Stimulated activated CD8-positive, alpha-beta memory T cell treated with anti-CD3 and anti-CD28 coated beads, Interleukin-4, amount 100 ng/mL, for 48 hours (primary cell): ENCODE measurements around the gene ACOT13.
"Not testable (repeated sequence)": the region's sequence is repeated elsewhere in the genome, so short reads cannot be mapped to it uniquely, and the experiment has no call there.

ENCODE experiments used
- DNase-seq: peaks from one replicate; pipeline ENCODE4 v3.0.0-alpha.2; 2020

The ACOT13 gene

DNA sequence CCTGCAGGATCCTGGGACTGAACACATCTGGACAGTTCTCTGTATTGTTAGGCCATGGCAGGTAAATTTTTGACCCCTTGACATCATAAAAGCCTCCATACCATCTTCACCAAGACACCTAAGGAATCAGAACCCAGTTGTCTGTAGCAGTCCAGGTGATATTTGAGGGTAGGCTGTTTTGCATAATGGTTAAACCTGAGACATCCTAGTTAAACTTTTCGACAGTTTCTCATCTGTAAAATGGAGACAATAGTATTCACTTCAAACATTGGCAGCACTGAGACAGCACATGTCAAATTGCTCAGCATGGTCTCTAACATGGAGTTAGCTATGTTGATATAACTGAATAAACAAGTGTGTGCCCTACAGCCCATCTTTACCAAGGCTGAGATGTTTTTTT, 27.3 kb downstream of the ACOT13 start:
- no peak for DNase-seq

DNA sequence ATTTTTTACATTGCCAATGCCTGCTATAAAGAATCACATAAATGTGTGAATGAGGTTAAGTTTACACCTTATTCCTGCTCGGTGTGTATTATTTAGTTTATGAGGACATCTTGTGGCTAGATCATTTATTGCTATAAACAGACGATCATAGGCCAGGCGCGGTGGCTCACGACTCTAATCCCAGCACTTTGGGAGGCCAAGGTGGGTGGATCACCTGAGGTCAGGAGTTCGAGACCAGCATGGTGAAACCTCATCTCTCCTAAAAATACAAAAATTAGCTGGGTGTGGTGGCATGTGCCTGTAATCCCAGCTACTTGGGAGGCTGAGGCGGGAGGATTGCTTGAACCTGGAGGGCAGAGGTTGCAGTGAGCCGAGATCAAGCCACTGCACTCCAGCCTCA, 28.8 kb downstream of the ACOT13 start:
- DNase-seq, result peak; percentile 49

DNA sequence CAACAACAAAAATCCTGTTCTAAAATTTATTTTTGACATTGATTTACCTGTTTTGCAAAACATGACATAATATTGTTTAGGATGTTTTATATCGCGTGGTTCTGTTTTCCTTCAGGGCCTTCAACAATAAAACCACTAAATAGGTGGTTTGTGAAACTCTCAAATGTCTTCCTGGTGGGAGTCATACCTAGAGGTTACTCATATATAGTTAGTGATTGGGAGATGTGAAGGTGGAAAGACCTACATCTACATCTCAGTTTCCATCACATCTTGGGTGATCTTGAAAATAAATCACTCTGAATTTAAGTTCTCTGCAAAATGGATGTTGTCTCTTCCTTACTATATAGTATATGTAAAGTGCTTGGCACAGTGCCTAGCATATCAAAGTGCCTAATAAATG, 29.2 kb downstream of the ACOT13 start:
- no peak for DNase-seq

DNA sequence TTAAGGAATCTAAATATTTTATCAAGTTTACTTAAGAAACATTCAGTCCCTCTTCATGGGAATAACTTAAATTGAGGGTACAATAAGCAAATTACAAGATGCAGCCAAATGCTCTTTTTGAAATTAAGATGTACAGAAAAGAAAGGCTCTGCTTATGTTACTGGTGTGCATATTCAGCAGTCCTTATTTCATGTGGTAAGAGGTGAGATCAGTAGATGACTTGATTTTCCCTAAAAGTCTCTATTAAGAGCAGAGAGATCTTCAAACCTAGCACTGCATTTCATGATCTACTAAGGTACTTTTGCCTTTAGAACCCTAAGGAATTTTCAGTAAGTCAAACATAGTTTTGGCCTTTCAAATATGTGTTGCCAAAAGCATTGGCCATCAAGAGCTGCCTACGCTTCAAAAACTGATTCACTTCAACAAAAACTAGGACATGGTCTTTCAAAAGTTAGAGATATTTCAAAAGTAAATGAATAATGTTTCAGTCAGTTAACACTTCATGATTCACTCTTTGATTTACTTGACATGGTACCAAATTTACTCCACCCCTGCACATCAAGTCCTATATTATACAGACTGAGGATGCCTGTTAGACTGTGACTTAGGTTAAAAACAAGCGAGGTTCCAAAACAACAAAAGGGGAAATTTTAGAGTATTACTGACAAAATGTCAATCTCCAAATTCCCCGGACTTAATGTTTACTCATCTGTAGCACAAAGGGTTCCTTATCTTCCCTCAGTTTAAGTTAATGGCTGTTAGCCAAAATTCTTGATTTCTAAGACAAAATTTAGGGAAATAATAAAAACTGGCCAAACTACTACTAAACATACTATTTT, 32.9 kb downstream of the ACOT13 start:
- DNase-seq, result no peak

DNA sequence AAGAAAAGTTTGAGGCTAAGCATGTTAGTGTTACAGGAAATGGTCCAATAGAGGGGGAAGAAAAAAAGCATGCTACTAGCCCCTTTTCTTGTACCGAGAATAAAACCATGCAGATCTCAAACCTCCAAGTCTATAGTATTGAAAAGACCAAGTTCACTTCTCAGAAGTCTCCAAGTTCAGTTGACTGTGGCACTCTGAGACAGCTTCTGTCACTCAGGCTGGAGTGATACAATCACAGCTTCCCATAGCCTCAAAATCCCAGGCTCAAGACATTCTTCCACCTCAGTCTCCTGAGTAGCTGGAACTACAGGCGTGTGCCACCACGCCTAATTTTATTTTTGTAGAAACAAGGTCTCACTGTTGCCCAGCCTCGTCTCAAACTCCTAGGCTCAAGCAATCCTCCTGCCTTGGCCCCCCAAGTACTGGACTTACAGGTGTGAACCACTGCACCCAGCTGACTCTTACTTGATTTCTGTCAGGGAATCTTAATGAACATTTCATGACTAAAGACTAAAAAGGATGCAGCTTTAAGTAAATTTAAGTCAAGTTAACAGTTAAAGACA, 35.9 kb downstream of the ACOT13 start:
- DNase-seq, result no peak

DNA sequence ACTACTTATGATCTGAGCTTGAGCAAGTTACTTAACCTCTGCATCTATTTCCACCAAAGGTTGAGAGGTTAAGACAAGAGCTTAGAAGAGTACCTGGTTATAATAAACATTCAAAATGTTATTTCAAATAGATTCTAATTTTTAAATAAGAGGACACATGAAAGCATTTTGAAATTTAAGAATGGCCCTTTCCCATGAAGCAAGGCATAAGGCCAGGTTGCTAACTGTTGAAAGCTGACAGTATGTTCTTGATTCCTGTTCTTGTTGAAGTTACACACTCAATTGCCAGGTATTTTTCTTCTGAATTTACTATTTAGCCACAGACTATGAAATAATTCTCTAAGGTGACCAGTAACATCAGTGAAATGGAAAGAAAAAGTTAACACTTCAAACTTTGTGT, 37.6 kb downstream of the ACOT13 start:
- no peak for DNase-seq

DNA sequence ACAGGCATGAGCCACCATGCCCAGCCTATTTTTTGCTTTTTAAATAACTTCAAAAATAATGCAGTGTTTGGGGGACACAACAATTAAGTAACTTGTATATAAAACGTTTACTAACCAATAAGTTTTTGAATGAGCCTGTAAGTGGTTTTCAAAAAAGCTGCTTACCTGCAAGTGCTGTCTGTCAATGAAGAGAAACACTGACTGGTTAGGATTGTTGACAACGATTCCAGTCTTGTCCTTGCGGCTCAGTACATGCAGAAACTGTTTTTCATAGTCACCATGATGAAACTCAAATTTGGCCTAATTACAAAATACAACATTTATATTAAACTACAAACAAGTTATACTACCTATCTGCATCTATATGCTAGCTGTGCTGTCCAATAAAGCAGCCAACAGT, 41.7 kb downstream of the ACOT13 start:
- no peak for DNase-seq

DNA sequence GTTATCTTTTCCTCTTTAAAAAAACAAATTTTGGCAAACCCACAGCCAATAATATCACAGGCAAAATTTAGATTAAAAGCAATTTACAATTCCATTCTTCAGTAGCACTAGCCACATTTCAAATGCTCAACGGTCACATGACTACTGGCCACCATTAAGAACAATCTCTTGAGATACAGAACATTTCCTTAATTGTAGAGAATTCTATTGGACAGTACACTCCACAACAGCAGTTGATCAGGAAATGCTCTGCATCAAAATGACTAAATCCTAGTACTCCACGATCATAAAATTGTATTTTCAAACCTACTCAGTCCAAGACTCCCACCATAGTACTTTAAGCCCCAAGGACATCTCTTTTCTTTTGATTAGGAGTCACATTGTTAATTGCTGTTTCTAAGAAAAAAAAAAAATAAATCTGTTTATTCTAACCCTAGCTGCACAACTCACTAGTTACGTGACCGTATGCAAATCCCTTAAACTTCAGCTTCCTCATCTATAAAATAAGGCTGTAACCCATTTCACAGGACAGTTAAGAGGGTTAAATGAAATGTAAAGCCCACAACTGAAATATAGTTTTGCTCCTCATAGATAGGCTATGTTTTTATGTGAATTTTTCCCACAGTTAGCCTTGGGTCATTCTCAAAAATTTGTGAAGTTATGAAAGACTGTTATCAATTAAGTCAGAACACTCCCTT, 42.3 kb downstream of the ACOT13 start:
- DNase-seq, result no peak

DNA sequence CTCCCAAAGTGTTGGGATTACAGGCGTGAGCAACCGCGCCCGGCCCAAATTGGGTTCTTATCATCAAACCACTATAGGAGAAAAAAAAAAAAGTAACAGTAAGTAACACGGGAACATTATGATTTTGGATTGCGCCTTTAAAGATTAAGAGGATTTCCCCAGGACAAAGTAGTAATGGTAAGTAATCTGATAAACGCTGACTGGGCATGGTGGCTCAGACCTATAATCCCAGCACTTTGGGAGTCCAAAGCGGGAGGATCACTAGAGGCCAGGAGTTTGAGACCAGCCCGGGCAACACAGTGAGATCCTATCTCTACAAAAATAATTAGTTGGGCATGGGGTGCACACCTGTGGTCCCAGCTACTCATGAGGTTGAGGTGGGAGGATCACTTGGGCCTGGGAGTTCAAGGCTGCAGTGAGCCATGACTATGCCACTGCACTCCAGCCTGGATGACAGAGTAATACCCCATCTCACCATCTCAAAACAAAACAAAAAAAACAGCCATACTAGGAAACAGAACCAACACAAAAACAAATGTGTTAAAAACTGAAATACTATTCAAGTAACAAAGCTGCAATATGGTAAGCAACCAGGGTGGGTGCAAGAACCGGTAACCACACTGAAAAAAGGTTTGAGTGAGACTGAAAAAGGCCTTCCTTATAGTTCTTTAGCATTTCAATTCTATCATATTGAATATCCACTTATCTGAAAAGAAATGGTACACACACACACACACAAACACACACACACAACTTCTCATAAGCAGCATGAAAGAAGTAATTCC, 43.8 kb downstream of the ACOT13 start:
- no peak for DNase-seq

DNA sequence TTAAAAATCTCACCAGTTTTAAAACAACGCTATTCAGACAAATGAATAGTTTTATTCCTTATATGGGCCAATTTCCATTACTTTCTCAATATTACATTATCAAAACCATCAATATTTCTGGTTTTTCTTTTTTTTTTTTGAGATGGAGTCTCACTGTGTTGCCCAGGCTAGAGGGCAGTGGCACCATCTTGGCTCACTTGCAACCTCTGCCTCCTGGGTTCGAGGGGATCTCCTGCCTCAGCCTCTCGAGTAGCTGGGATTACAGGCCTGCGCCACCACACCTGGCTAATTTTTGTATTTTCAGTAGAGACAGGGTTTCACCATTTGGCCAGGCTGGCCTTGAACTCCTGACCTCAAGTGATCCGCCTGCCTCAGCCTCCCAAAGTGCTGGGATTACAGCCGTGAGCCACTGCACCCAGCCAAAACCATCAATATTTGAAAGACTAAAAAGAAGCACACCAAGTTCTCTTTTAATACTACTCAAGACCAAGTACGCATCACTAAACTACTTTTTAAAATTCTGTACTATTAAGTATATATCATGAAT, 49.8 kb downstream of the ACOT13 start:
- not testable (repeated sequence) for DNase-seq

DNA sequence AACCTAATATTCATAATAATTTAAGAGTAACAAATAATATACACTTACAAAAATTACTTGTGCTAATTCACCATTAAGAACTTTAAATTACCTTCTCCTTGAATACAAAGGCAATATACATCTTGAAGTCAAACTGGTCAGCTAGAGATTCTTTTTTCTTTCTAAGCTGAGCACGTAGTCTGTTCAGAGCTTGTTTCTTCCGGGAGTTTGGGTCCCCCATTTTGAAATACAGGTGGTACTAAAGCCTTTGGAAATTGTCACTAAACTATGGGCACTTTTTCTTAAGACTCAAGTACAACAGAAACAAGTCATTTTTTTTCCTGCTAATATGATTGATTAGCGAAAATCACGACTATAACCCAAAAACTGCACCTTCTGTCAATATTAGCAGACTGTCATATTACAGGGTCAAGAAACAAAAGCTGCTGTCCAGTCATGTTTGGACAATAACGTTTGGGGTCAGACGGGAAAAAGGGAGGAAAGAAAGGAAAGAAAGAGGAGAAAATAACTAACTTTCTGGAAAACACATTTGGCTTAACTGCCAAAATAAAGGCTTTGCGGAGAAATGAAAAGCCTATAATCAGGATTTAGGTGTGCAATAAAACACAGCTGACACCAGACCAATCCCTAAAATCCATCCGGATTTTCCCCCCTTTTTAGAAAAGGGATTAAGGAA, 51.7 kb downstream of the ACOT13 start:
- no peak for DNase-seq

DNA sequence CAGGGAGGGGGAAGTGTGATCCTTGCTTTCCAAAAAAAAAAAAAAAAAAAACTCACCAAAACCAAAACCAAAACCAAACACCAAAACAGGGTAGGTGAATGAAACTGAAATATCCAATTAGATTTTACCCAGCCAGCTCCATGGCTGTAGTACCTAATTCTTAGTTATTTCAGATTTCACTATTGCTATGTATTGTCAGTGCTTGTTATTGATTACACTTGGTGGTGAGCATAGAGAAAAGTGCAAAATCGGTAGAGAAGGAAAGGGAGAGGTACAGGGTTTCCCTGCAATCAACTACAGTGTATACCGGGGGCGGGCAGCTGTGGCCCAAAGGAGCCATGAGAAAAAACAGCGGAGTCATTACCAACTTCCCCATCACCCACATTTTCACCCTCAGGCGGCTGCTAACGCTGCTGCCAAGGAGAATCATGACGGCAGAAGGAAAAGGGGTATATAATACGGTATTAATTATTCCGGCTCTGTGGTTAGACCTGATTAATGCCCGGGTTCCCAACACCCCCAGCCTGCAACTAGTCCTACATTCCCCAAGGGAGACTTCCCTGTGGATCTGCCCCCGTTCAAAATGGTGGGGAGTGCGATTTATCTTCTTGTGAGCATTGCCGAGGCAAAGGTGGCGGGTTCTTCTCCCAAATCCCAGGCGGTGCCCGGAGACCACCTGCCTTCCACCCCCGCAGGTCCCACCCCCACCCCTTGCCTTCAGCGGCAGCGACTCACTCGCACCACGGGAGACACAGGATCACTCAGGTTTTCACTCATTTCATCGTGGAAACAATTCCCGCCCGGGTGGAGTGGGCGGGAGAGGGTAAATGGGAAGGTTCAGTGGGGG, 52.5 kb downstream of the ACOT13 start, which contains the start of gene C6orf62:
C6orf62 (minus strand) TSS at position 30 of the 847 bp plus-strand sequence. CDS start 486 bp downstream, outside the sequence.
- DNase-seq, result peak; percentile 73

DNA sequence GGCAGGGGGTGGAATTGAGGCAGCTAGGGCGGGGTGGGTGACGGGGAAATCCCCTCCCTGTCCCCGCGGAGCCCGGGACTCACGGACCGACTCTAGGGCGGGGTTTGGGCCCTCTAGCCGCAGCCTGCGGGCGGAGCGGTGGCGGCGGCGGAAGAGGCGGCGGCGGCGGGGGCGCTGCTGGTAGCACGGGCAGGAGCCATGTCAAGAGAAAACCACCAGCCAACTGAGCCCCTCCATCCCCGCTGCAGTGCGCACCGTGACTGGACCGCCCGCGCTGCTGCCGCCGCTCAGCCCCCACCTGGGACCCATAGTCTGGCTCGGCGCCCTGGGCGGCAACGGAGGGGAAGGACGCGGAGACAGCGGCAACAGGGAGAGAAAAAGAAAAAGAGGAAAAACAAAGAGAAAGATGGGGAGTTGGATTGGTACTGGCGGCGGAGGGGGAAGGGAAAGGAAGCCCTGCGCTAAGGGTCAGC, 53.3 kb downstream of the ACOT13 start:
- peak; percentile 82 for DNase-seq

DNA sequence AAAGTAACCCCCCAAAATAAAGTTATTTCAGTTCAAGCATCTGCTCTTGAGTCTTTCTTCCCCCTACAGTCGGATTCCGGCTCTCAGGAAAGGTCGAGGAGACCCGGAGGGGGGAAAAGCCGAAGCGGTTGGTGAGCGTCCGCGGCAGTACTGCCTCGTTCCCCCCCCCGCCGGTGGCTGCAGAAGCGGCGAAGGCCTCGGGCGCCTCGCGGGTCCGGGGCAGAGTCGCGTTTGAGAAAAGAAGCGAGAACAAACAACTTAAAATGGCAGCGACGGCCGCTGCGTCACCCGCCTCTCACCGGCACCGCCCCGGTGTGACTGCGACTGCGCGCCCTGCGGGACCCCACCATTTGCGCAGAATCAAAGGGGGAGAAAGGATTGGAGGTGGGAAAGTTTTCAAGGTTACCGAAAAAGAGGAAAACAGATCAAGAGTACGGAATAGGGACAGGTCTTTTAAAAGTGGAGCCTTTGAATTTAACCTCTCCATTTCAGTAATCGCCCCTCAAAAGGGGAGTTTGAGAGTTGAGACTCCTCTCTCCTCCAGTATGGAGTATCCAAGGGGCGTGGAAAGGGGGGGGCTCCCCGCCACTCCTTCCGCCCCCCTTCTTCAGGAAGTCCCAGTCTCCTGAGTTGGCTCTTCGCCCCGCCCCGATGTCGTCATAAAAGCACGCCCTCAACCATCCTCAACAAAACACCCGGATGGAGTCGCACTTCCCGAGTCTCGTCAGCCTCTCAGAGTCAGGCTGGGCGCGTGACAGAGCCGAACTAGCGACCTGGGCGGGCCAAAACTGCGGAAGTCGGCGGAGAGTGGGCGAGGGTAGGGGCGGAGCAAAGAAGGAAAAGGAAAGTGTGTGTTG, 54.0 kb downstream of the ACOT13 start:
- peak; percentile 100 for DNase-seq

DNA sequence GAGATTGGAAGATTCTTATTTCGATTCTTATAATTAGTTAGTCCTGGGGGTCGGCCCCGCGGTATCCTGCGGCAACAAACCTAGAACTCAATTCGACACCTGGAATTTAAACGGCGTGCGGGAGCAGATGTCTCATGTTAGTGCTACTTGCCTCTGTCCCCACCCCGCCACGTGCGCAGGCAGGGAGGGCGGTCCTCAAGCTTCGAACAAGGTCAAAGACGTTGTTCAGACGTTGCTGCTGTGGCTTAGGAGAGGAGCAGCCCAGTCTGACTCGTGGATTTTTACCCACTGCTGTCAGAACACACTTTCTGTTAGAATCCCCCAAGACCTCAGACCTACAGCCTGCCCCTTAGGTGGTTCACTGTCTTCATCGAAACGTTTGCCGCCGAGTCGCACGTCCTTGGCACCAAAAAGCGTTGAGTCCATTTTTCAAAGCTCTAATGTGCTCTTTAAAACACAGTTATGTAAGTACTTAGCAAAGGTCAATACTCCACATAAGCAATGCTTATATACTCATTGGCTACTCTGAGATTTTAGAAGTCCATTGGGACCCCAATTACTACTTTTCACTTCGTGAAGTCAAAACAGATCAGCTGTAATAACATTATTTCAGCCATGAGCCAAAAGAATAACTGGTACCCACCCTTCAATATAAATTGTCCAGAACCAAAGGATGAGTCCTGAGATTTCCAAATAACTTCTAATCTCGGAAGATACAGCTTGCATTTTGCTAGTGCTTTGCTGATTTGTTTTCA, 54.8 kb downstream of the ACOT13 start:
- no peak for DNase-seq

DNA sequence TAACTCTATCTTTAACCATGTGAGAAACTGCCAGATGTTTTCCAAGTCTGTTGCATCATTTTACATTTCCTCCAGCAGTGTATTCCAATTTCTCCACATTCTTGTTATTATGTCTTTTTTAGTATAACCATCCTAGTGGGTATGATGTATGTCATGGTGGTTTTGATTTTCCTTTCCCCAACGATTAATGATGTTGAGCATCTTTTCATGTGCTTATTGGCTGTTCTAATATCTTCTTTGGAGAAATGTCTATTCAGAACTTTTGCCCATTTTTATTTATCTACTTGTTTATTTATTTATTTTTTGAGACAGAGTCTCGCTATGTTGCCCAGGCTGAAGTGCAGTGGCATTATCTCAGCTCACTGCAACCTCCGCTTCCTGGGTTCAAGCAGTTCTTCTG, 56.4 kb downstream of the ACOT13 start:
- DNase-seq, result no peak

DNA sequence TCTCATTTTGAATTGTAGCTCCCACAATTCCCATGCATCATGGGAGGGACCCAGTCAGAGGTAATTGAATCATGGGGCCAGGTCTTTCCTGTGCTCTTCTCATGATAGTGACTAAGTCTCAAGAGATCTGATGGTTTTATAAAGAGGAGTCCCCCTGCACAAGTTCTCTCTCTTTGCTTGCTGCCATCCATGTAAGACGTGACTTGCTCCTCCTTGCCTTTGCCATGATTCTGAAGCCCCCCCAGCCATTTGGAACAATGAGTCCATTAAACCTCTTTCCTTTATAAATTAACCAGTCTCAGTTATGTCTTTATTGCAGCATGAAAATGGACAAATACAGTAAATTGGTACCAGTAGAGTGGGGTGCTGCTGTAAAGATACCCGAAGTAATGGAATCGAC, 63.8 kb downstream of the ACOT13 start:
- DNase-seq, result not testable (repeated sequence)

DNA sequence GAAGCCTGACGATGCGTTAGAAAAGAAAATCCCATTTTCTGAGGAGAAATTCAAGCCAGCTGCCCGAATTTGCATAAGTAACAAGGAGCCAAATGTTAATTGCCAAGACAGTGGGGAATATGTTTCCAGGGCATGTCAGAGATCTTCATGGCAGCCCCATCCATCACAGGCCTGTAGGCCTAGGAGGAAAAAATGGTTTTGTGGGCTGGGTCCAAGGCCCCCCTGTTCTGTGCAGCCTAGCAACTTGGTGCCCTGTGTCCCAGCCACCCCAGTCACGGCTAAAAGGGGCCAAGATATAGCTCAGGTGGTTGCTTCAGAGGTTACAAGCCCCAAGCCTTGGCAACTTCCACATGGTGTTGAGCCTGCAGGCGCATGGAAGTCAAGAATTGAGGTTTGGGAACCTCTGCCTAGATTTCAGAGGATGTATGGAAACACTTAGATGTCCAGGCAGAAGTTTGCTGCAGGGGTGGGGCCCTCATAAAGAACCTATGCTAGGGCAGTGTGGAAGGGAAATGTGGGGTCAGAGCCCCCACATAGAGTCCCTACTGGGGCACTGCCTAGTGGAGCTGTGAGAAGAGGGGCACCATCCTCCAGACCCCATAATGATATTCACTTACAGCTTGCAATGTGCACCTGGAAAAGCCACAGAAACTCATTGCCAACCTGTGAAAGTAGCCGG, 64.7 kb downstream of the ACOT13 start:
- DNase-seq, result not testable (repeated sequence)

DNA sequence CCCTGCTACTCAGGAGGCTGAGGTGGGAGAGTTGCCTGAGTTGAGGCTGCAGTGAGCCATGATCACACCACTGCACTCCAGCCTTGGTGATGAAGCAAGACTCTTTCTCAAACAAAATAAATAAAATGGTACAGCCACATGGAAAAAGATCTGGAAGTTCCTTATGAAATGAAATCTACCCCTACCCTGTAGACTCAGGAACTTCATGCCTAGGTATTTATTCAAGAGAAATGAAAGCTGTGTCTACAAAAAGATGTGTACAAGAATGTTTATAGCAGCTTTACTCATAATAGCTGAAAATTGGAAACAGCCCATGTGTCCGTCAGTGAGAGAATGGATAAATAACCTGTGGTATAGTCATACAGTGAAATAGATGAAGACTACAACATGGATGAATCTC, 67.3 kb downstream of the ACOT13 start:
- DNase-seq, result no peak
